Type B pancreatic cell (in vitro differentiated cells): ENCODE results near the gene KIFAP3. TPM values are rescaled to one million over a fixed set of nuclear protein-coding genes. Genes with fewer than 3 reads are reported as not detected.
"Not testable (repeated sequence)": the region's sequence is repeated elsewhere in the genome, so short reads cannot be mapped to it uniquely, and the experiment has no call there.

Source experiments
- DNase-seq: peaks from one replicate; pipeline ENCODE4 v3.0.0; 2021; ENCODE audit warnings: mixed read lengths; ENCODE audit not compliant: unreplicated experiment; ENCODE audit errors: extremely low spot score
- H3K27ac Mint-ChIP-seq: 2 replicates; pipeline ENCODE4 v1.8.0; 2021; ENCODE audit warnings: mild to moderate bottlenecking, mixed read lengths
- H3K27me3 Mint-ChIP-seq: 2 replicates; pipeline ENCODE4 v1.8.0; 2021; ENCODE audit warnings: mixed read lengths
- H3K36me3 Mint-ChIP-seq: 2 replicates; pipeline ENCODE4 v1.8.0; 2021; ENCODE audit warnings: mixed read lengths
- H3K4me1 Mint-ChIP-seq: one replicate; pipeline ENCODE4 v1.8.0; 2021; ENCODE audit warnings: mixed read lengths; ENCODE audit not compliant: unreplicated experiment
- H3K4me3 Mint-ChIP-seq: 2 replicates; pipeline ENCODE4 v1.8.0; 2021; ENCODE audit warnings: mild to moderate bottlenecking, mixed read lengths
- H3K9me3 Mint-ChIP-seq: 2 replicates; pipeline ENCODE4 v1.8.0; 2021; ENCODE audit warnings: mixed read lengths
- CTCF ChIP-seq: fragments of 200-600 bp; sonication (generic); conservative IDR thresholded peaks from 2 replicates; pipeline ENCODE4 v1.5.0; 2021; ENCODE audit warnings: antibody characterized with exemption, mild to moderate bottlenecking
- total RNA-seq: library from RNA; stranded (reverse); gene quantifications from 2 replicates; pipeline ENCODE4 v1.2.1, GENCODE V29; 2021; ENCODE audit warnings: low replicate concordance

Gene KIFAP3
- total RNA-seq, 1 donor from 2014 or later: 39.7 TPM

GRCh38 chr1:170096806-170097340 lies 22.4 kb upstream of the KIFAP3 start:
- no peak overlapping the region for H3K27ac Mint-ChIP-seq
- no peak for TF ChIP-seq CTCF
- no peak for DNase-seq
- peaks cover 21% of the 10 kb centered on the region for H3K4me1 Mint-ChIP-seq
- peaks cover 10% of the 10 kb centered on the region for H3K9me3 Mint-ChIP-seq
- H3K27me3 Mint-ChIP-seq: no peaks in the 10 kb centered on the region
- H3K36me3 Mint-ChIP-seq: no peaks in the 10 kb centered on the region
- H3K4me3 Mint-ChIP-seq: no peak overlapping the region

GRCh38 chr1:170095976-170096748 lies 21.7 kb upstream of the KIFAP3 start:
- no peak for DNase-seq
- no peaks in the 10 kb centered on the region for H3K27me3 Mint-ChIP-seq
- H3K9me3 Mint-ChIP-seq: peaks cover 10% of the 10 kb centered on the region
- no peak overlapping the region for H3K27ac Mint-ChIP-seq
- H3K36me3 Mint-ChIP-seq: no peaks in the 10 kb centered on the region
- H3K4me1 Mint-ChIP-seq: peaks cover 21% of the 10 kb centered on the region
- no peak for TF ChIP-seq CTCF
- no peak overlapping the region for H3K4me3 Mint-ChIP-seq

- H3K27me3 Mint-ChIP-seq, DNase-seq: not testable (repeated sequence)
Measured at GRCh38 chr1:170094697-170095616, 20.5 kb upstream of the KIFAP3 start.

DNA sequence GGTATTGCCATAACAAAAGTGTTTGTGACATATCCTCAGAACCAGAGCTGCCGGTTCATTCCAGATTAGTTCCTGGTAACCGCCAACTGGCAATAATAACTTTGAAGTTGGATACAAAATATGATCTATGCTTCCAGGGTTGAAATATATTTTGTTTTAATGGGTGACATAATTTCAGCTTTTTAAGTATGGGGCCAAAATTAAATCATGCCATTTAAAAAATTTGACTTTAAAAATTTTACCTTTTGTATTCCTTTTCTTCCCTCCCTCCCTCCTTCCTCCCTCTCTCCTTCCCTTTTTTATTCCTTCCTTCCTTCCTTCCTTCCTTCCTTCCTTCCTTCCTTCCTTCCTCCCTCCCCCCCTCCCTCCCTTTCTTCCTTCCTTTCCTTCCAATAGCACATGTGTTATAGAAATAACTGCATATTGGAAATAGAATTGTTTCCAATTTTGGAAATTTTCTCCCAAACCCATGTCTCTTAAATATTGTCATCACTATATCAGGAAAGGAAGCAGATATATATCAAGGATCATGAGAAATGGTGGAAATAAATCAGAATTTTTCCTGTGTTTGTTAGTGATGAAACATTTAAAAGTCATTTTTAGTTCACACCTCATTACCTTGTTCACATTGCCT lies 12.0 kb upstream of the KIFAP3 start:
- Mint-ChIP-seq H3K4me3 (no peak overlapping the region), H3K9me3 (no peaks in the 10 kb centered on the region), H3K4me1 (no peaks in the 10 kb centered on the region), H3K36me3 (no peaks in the 10 kb centered on the region), H3K27ac (no peak overlapping the region), H3K27me3 (no peaks in the 10 kb centered on the region)
- DNase-seq: no peak
- TF ChIP-seq CTCF: no peak

More at GRCh38 chr1:170094697-170095616, 20.5 kb upstream of the KIFAP3 start:
- Mint-ChIP-seq H3K4me1 (peaks cover 21% of the 10 kb centered on the region), H3K9me3 (peaks cover 10% of the 10 kb centered on the region)
- not testable (repeated sequence) for H3K4me3 Mint-ChIP-seq, H3K27ac Mint-ChIP-seq, H3K36me3 Mint-ChIP-seq

GRCh38 chr1:170085091-170085490 lies 10.6 kb upstream of the KIFAP3 start:
- no peak for TF ChIP-seq CTCF
- Mint-ChIP-seq H3K27me3 (no peaks in the 10 kb centered on the region), H3K27ac (no peak overlapping the region), H3K4me3 (no peak overlapping the region), H3K4me1 (no peaks in the 10 kb centered on the region), H3K9me3 (no peaks in the 10 kb centered on the region), H3K36me3 (no peaks in the 10 kb centered on the region)
- DNase-seq: no peak
